ENCODE results near the gene GARIN3. TPM values are rescaled to one million over a fixed set of nuclear protein-coding genes. Genes with fewer than 3 reads are reported as not detected.

GARIN3 gene
- total RNA-seq, 1 experiment from 2014 or later = not detected

DNA sequence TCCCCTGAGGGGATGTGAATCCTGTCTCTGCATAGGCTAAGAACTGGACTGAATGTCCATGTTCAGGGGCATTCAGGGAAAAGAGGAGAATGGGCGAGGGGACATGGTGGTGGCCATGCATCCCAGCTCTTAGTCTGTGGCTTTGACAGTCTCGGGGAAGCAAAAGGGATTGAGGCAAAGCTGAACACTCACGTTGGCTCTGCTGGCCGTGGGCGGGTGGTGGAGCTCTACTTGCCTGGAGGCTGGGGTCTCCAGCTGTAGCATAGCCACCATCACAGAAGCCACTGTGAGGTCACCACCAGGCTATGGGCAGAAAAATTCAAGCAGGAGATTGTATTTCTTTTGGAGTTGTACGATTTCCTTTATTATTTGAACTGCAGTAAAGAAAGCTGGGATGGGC is 4.1 kb downstream of the GARIN3 start:
- H3K4me3 Mint-ChIP-seq = no peak overlapping the region
- Histone ChIP-seq H3K79me2 (ENCODE audit: insufficient read depth, low read length) (no peaks in the 10 kb centered on the region), H3T11ph (ENCODE audit: low read length) (no peak overlapping the region), H2BK20ac (ENCODE audit: low read depth, low read length, poor library complexity, severe bottlenecking) (no peak overlapping the region), H3K23me2 (ENCODE audit: insufficient read length, low read depth, low read length, poor library complexity, severe bottlenecking) (no peaks in the 10 kb centered on the region), H2BK12ac (ENCODE audit: insufficient read length, low read depth, low read length) (no peak overlapping the region), H4K91ac (ENCODE audit: insufficient read length, low read depth, low read length) (no peak overlapping the region), H3K18ac (ENCODE audit: insufficient read length, low read depth, low read length) (no peak overlapping the region), H3K9ac (ENCODE audit: extremely low read depth, insufficient read length, low read length) (no peak overlapping the region), H4K5ac (ENCODE audit: insufficient read length, low read depth, low read length) (no peak overlapping the region), H3K56ac (ENCODE audit: insufficient read length, low read depth, low read length) (no peak overlapping the region), H2BK15ac (ENCODE audit: low read depth, low read length) (no peak overlapping the region), H3K27ac (ENCODE audit: insufficient read length, low read depth, low read length) (no peak overlapping the region), H3K4me2 (ENCODE audit: insufficient read depth, insufficient read length, low read length) (no peak overlapping the region), H2AK5ac (ENCODE audit: insufficient read length, low read length) (no peak overlapping the region), H2BK5ac (ENCODE audit: insufficient read length, low read length) (no peak overlapping the region), H3K79me1 (ENCODE audit: insufficient read depth, low read depth, low read length, poor library complexity, severe bottlenecking) (no peaks in the 10 kb centered on the region), H4K20me1 (ENCODE audit: control insufficient read depth, insufficient read depth, insufficient read length) (no peaks in the 10 kb centered on the region), H3K14ac (ENCODE audit: insufficient read depth, low read length) (no peak overlapping the region), H4K8ac (replicated peaks; ENCODE audit: insufficient read length, low read depth, low read length) (no peak overlapping the region), H2AFZ (ENCODE audit: low read length) (no peak overlapping the region), H2BK120ac (ENCODE audit: low read depth, low read length, poor library complexity, severe bottlenecking) (no peak overlapping the region), H3K9me3 (ENCODE audit: control insufficient read depth, low read depth, low read length) (no peaks in the 10 kb centered on the region), H3K4ac (ENCODE audit: low read depth, low read length) (no peak overlapping the region), H3K27me3 (ENCODE audit: insufficient read depth, low read length) (no peaks in the 10 kb centered on the region), H3K23ac (ENCODE audit: insufficient read length, low read depth, low read length) (no peak overlapping the region), H3K4me1 (ENCODE audit: insufficient read depth, low read length) (no peaks in the 10 kb centered on the region)
- H3K27ac Mint-ChIP-seq = no peak overlapping the region
- TF ChIP-seq, protein P1, sequence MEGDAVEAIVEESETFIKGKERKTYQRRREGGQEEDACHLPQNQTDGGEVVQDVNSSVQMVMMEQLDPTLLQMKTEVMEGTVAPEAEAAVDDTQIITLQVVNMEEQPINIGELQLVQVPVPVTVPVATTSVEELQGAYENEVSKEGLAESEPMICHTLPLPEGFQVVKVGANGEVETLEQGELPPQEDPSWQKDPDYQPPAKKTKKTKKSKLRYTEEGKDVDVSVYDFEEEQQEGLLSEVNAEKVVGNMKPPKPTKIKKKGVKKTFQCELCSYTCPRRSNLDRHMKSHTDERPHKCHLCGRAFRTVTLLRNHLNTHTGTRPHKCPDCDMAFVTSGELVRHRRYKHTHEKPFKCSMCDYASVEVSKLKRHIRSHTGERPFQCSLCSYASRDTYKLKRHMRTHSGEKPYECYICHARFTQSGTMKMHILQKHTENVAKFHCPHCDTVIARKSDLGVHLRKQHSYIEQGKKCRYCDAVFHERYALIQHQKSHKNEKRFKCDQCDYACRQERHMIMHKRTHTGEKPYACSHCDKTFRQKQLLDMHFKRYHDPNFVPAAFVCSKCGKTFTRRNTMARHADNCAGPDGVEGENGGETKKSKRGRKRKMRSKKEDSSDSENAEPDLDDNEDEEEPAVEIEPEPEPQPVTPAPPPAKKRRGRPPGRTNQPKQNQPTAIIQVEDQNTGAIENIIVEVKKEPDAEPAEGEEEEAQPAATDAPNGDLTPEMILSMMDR (conservative IDR thresholded peaks at IDR 0.05) = no peak
- no peaks in the 10 kb centered on the region for H3K36me3 Mint-ChIP-seq (ENCODE audit: insufficient read depth in 1 of 3, low read depth in 3 of 3)
- no peaks in the 10 kb centered on the region for H3K9me3 Mint-ChIP-seq
- no peak for DNase-seq
- H3K4me1 Mint-ChIP-seq = peaks cover 3 to 5% of the 10 kb centered on the region in 2 experiments
- WGBS (ENCODE audit: extremely low coverage, insufficient read length, low lambda C conversion rate) = no CpG with 5 or more reads among the region's 6 CpGs
- no peaks in the 10 kb centered on the region; the same call in none of the 2 replicates for H3K27me3 Mint-ChIP-seq (ENCODE audit: low read depth)

Measured in H9 (cell line).